Effector memory CD4-positive, alpha-beta T cell (primary cell): ENCODE data around the gene MMP15.
"Not testable (repeated sequence)": the region's sequence is repeated elsewhere in the genome, so short reads cannot be mapped to it uniquely, and the experiment has no call there.

Source experiments
- DNase-seq, 3 donors: peaks; one replicate each; pipeline ENCODE4 v3.0.0-alpha.2; 2020
- H3K27ac ChIP-seq: 2 replicates; pipeline ENCODE4 v1.7.0; 2013; ENCODE audit warnings: mild to moderate bottlenecking, low read length, moderate library complexity; ENCODE audit not compliant: insufficient read depth, poor library complexity, severe bottlenecking
- H3K27me3 ChIP-seq: replicated peaks from 2 replicates; pipeline ENCODE4 v1.7.0; 2013; ENCODE audit warnings: mild to moderate bottlenecking, low read length; ENCODE audit not compliant: insufficient read depth, control insufficient read depth, poor library complexity, severe bottlenecking
- H3K36me3 ChIP-seq: 2 replicates; pipeline ENCODE4 v1.7.0; 2013; ENCODE audit warnings: mild to moderate bottlenecking, low read length, moderate library complexity; ENCODE audit not compliant: control insufficient read depth, insufficient read depth
- H3K4me1 ChIP-seq: 2 replicates; pipeline ENCODE4 v1.7.0; 2013; ENCODE audit warnings: low read length, mild to moderate bottlenecking; ENCODE audit not compliant: control insufficient read depth, insufficient read depth, poor library complexity, severe bottlenecking
- H3K4me3 ChIP-seq: 2 replicates; pipeline ENCODE4 v1.7.0; 2013; ENCODE audit warnings: low read length, low read depth, mild to moderate bottlenecking; ENCODE audit not compliant: insufficient read depth, poor library complexity, severe bottlenecking
- H3K9me3 ChIP-seq: 2 replicates; pipeline ENCODE4 v1.7.0; 2013; ENCODE audit warnings: mild to moderate bottlenecking, low read length, moderate library complexity; ENCODE audit not compliant: control insufficient read depth

MMP15 gene

DNA sequence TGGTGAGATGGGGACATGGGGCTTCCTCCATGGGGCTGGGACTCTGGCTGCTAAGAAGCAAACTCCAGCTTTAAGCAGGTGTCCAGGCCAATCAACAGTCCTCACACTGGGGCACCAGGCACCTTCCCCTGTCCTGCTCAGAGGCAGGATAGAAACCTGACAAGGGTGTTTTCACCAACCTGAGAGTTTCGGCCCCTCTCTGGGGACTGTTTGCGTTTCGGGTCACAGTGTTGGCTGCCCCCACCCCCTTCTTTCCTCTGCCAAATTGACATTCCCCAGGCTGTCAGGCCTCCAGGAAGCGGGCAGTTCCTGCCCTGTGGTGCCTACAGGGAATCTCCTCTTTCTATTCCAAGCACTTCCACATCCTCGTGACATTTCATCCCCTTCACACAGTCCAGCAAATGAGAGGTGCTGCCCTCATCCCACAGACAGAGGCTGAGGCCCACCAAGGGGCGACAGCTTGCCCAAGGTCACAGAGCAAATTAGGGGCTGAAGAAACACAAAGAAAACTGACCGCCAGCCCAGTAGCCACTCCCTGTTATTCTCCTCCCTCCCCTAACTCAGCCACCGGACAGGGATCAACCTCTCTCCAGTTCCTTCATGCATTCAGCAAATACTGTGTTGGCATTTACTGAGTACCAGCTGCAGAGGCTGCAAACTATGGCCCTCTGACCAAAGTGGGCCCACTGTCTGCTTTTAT lies 38.0 kb downstream of the MMP15 start:
- no peak for DNase-seq
- Histone ChIP-seq H3K27ac (no peak overlapping the region), H3K4me3 (no peak overlapping the region), H3K36me3 (no peaks in the 10 kb centered on the region), H3K27me3 (no peaks in the 10 kb centered on the region), H3K4me1 (no peaks in the 10 kb centered on the region), H3K9me3 (no peaks in the 10 kb centered on the region)

DNA sequence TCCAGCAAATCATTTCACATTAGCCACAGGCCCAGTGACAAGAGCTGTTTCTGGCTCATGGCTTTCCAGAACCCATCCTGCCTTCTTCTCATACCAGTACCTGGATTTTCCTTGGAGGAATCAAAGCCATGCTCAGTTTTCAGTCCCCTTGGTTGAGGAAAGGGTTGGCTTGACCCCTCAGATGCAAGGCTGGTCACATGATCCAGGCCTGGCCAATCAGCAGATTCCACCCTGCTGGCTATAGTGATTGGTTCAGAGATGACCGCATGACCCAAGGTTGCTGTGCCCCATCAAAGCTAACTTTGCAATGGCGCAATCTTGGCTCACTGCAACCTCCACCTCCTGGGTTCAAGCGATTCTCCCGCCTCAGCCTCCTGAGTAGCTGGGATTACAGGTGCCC lies 45.0 kb downstream of the MMP15 start:
- Histone ChIP-seq H3K36me3 (no peaks in the 10 kb centered on the region), H3K4me3 (no peak overlapping the region), H3K4me1 (no peaks in the 10 kb centered on the region), H3K27me3 (no peaks in the 10 kb centered on the region), H3K9me3 (no peaks in the 10 kb centered on the region), H3K27ac (no peak overlapping the region)
- DNase-seq: no peak

GRCh38 chr16:58072134-58072533 lies 46.6 kb downstream of the MMP15 start:
- not testable (repeated sequence) for H3K4me1 ChIP-seq, H3K27ac ChIP-seq, H3K36me3 ChIP-seq, H3K9me3 ChIP-seq, DNase-seq, H3K4me3 ChIP-seq, H3K27me3 ChIP-seq

GRCh38 chr16:58073086-58073485 lies 47.5 kb downstream of the MMP15 start:
- H3K9me3 ChIP-seq, DNase-seq, H3K4me3 ChIP-seq, H3K4me1 ChIP-seq, H3K27ac ChIP-seq, H3K27me3 ChIP-seq, H3K36me3 ChIP-seq: not testable (repeated sequence)

- Histone ChIP-seq H3K9me3 (no peaks in the 10 kb centered on the region), H3K4me3 (no peak overlapping the region), H3K36me3 (no peaks in the 10 kb centered on the region), H3K4me1 (no peaks in the 10 kb centered on the region), H3K27me3 (no peaks in the 10 kb centered on the region), H3K27ac (no peak overlapping the region)
- no peak for DNase-seq
These were observed 49.1 kb downstream of the MMP15 start for GRCh38 chr16:58074657-58075056.

GRCh38 chr16:58076514-58076913 lies 51.0 kb downstream of the MMP15 start:
- no peaks in the 10 kb centered on the region for H3K27me3 ChIP-seq
- H3K27ac ChIP-seq: no peak overlapping the region
- no peak for DNase-seq
- H3K4me3 ChIP-seq: no peak overlapping the region
- no peaks in the 10 kb centered on the region for H3K4me1 ChIP-seq
- H3K9me3 ChIP-seq: no peaks in the 10 kb centered on the region
- H3K36me3 ChIP-seq: no peaks in the 10 kb centered on the region

DNA sequence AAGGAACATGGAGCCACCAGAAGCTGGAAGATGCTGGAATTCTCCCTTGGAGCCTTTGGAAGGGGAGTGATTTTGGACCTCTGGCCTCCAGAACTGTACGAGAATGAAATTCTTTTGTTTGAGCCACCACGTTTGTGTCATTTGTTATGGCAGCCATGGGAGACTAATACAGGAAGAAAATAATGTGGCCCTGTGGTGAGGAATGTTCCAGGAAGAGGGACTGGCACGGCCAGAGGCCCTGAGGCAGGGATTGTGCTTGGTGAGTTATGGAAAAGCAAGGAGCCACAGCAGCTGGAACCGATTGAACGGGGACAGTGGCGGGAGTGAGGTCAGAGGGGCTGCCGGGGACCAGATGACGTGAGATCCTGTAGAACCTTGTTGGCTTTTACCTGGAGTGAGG lies 52.2 kb downstream of the MMP15 start:
- DNase-seq: no peak
- no peak overlapping the region for H3K27ac ChIP-seq
- H3K4me1 ChIP-seq: no peaks in the 10 kb centered on the region
- H3K27me3 ChIP-seq: no peaks in the 10 kb centered on the region
- no peaks in the 10 kb centered on the region for H3K36me3 ChIP-seq
- H3K4me3 ChIP-seq: no peak overlapping the region
- no peaks in the 10 kb centered on the region for H3K9me3 ChIP-seq

DNA sequence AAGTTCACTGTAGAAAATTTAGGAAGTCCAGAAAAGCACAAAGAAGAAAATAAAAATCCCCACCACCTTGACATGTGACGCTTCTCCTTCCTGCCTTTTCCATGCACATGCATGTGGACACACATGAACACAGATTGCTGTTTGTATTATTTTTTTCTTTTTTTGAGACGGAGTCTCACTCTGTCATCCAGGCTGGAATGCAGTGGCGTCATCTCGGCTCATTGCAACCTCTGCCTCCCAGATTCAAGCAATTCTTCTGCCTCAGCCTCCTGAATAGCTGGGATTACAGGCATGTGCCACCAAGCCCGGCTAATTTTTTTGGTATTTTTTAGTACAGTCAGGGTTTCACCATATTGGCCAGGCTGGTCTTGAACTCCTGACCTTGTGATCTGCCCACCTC lies 55.1 kb downstream of the MMP15 start:
- DNase-seq, H3K36me3 ChIP-seq, H3K9me3 ChIP-seq: not testable (repeated sequence)

GRCh38 chr16:58082381-58082780 lies 56.8 kb downstream of the MMP15 start:
- no peak overlapping the region for H3K4me3 ChIP-seq
- DNase-seq: no peak
- H3K27me3 ChIP-seq: no peaks in the 10 kb centered on the region
- H3K36me3 ChIP-seq: no peaks in the 10 kb centered on the region
- no peaks in the 10 kb centered on the region for H3K9me3 ChIP-seq
- H3K27ac ChIP-seq: no peak overlapping the region
- H3K4me1 ChIP-seq: no peaks in the 10 kb centered on the region

More for the DNA sequence above, 55.1 kb downstream of the MMP15 start:
- not testable (repeated sequence) for H3K4me1 ChIP-seq, H3K27me3 ChIP-seq, H3K27ac ChIP-seq, H3K4me3 ChIP-seq

DNA sequence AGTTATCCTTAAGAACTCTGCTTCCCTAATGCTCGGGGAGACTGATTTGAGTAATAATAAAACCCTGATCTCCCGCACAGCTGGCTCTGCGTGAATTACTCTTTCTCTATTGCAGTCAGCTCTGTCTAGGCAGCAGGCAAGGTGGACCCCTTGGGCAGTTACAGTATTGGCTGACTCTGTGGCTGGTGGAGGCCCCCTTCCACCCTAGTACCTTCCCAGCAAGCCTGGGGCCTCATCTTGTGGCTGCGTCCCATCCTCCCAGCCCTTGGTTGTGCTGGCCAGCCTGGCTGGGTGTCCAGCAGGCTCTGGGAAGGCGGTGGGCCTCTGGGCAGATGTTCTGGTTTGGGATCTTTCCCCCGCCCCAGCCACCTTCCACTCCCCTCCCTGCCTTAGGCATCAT lies 59.1 kb downstream of the MMP15 start:
- Histone ChIP-seq H3K36me3 (no peaks in the 10 kb centered on the region), H3K27me3 (no peaks in the 10 kb centered on the region), H3K4me3 (no peak overlapping the region), H3K27ac (no peak overlapping the region), H3K9me3 (no peaks in the 10 kb centered on the region), H3K4me1 (no peaks in the 10 kb centered on the region)
- DNase-seq: no peak
